Right cardiac atrium (tissue), 5 donors: ENCODE measurements around the gene CCDC85C. TPM values are rescaled to one million over a fixed set of nuclear protein-coding genes. Genes with fewer than 3 reads are reported as not detected.

Experiments
- ATAC-seq, 2 donors: fragments of 200-7000 bp; cut with Tn5 transposase; one replicate each; pipeline versions ENCODE4 v1.8.0 to v1.9.1; 2020; ENCODE audit warnings: moderate library complexity in 2 of 2, mild to moderate bottlenecking in 1 of 2
- DNase-seq, 3 donors: peaks; one replicate each; pipeline ENCODE4 v3.0.0-alpha.2; 2020
- H3K27ac ChIP-seq: one replicate; pipeline ENCODE4 v1.5.1; 2013; ENCODE audit warnings: mild to moderate bottlenecking, low read length, control low read depth, moderate library complexity
- H3K27me3 ChIP-seq: one replicate; pipeline ENCODE4 v1.6.1; 2013; ENCODE audit not compliant: control insufficient read depth, insufficient read depth
- H3K4me1 ChIP-seq: one replicate; pipeline ENCODE4 v1.6.1; 2013; ENCODE audit warnings: low read length; ENCODE audit not compliant: control insufficient read depth, insufficient read depth
- H3K4me3 ChIP-seq: one replicate; pipeline ENCODE4 v1.5.1; 2013; ENCODE audit warnings: low read length, control low read depth
- H3K9me3 ChIP-seq: one replicate; pipeline ENCODE4 v1.6.1; 2013; ENCODE audit warnings: low read length; ENCODE audit not compliant: control insufficient read depth
- WGBS: extraction: QIAGEN DNeasy Blood & Tissue Kit; methylation state at CpG from one replicate; pipeline ENCODE4 v1.1.7; 2013; 5-methylcytosine and 5-hydroxymethylcytosine counted together
- intact Hi-C, 4 donors: fragments of 100-400 bp; cut with DNase I; formaldehyde crosslinking; loops; one replicate each; pipeline versions ENCODE4 v1.11.0 to v1.14.0; 2022 to 2023
- polyA plus RNA-seq: library from polyadenylated mRNA; stranded (reverse); fragments of 200-250 nt; gene quantifications from one replicate; pipeline ENCODE4 v1.2.3, GENCODE V29; 2013
- total RNA-seq, 4 donors: library from RNA; stranded (reverse); fragmentation: NEBNext Ultra II Directional; extraction: Animal tissue kit (Norgen Biotek cat#: 25700); gene quantifications; one replicate each; pipeline ENCODE4 v1.2.1, GENCODE V29; 2021
- donor health status: healthy with polysubstance abuse.
- donor health status: DM: no; HTN: yes; CAD: no.
- donor health status: DM: no; HTN: no; CAD: no.
- donor health status: DM: no; HTN: yes; CAD: no; lungs with severe emphysema.
- donor health status: DM: yes; HTN: yes; CAD: no.

Gene CCDC85C
- total and polyA plus RNA-seq, 5 donors, result 21.0 to 31.5 (median 22.6) TPM

GRCh38 chr14:99576761-99577705 is 27.0 kb downstream of the CCDC85C start:
- Histone ChIP-seq H3K4me1 (peaks cover 28% of the 10 kb centered on the region), H3K27ac (peak overlapping the region; percentile 5), H3K27me3 (no peaks in the 10 kb centered on the region), H3K4me3 (no peak overlapping the region), H3K9me3 (no peaks in the 10 kb centered on the region)
- 75% methylated on average over 26 of the region's 26 CpGs for WGBS
- intact Hi-C loops, result no loop called here
- DNase-seq (no peak), ATAC-seq (no peak)

- Histone ChIP-seq H3K4me3 (no peak overlapping the region), H3K27me3 (no peaks in the 10 kb centered on the region), H3K4me1 (peaks cover 28% of the 10 kb centered on the region), H3K9me3 (no peaks in the 10 kb centered on the region), H3K27ac (peak overlapping the region; percentile 61)
- intact Hi-C loops, result no loop called here
- DNase-seq, result no peak
- WGBS, result 65% methylated on average over 5 of the region's 5 CpGs
- no peak for ATAC-seq
Measured at GRCh38 chr14:99576304-99576703, 27.7 kb downstream of the CCDC85C start.

GRCh38 chr14:99575043-99576023 is 28.7 kb downstream of the CCDC85C start:
- peaks cover 28% of the 10 kb centered on the region for H3K4me1 ChIP-seq
- peak in 1 of 3 donors; percentile 79 for DNase-seq
- ATAC-seq, result peak; percentile 3 to 12
- peak overlapping the region; percentile 61 for H3K27ac ChIP-seq
- H3K9me3 ChIP-seq, result no peaks in the 10 kb centered on the region
- intact Hi-C loops, result no loop called here
- H3K27me3 ChIP-seq, result no peaks in the 10 kb centered on the region
- 68% methylated on average over 22 of the region's 22 CpGs for WGBS
- H3K4me3 ChIP-seq, result no peak overlapping the region

- DNase-seq (peak; percentile 44 to 77 (median 76)), ATAC-seq (peak; percentile 58 to 59)
- H3K4me1 ChIP-seq, result peaks cover 23% of the 10 kb centered on the region
- H3K27me3 ChIP-seq, result no peaks in the 10 kb centered on the region
- intact Hi-C loops, result no loop called here
- WGBS, result 30% methylated on average over 11 of the region's 11 CpGs
- H3K9me3 ChIP-seq, result no peaks in the 10 kb centered on the region
- H3K4me3 ChIP-seq, result no peak overlapping the region
- peak overlapping the region; percentile 61 for H3K27ac ChIP-seq
Measured at GRCh38 chr14:99574099-99574880, 29.7 kb downstream of the CCDC85C start.

GRCh38 chr14:99573436-99574098 is 30.4 kb downstream of the CCDC85C start:
- Histone ChIP-seq H3K4me1 (peaks cover 30% of the 10 kb centered on the region), H3K4me3 (no peak overlapping the region), H3K9me3 (no peaks in the 10 kb centered on the region), H3K27ac (peak overlapping the region; percentile 61), H3K27me3 (no peaks in the 10 kb centered on the region)
- intact Hi-C loops, result no loop called here
- ATAC-seq (no peak), DNase-seq (no peak)
- 67% methylated on average over 15 of the region's 15 CpGs for WGBS

- no peak overlapping the region for H3K4me3 ChIP-seq
- no peaks in the 10 kb centered on the region for H3K27me3 ChIP-seq
- H3K27ac ChIP-seq, result no peak overlapping the region
- no peaks in the 10 kb centered on the region for H3K9me3 ChIP-seq
- H3K4me1 ChIP-seq, result peaks cover 31% of the 10 kb centered on the region
- intact Hi-C loops, result no loop called here
- ATAC-seq (no peak), DNase-seq (no peak)
- 73% methylated on average over 16 of the region's 16 CpGs for WGBS
Measured at GRCh38 chr14:99573000-99573330, 31.0 kb downstream of the CCDC85C start.

- peaks cover 31% of the 10 kb centered on the region for H3K4me1 ChIP-seq
- intact Hi-C loops, result no loop called here
Measured at GRCh38 chr14:99572173-99572999, 31.6 kb downstream of the CCDC85C start.

GRCh38 chr14:99571303-99571986 is 32.6 kb downstream of the CCDC85C start:
- H3K27ac ChIP-seq, result no peak overlapping the region
- peaks cover 30% of the 10 kb centered on the region for H3K4me1 ChIP-seq
- ATAC-seq (no peak), DNase-seq (peak in 1 of 3 donors; percentile 17)
- H3K9me3 ChIP-seq, result no peaks in the 10 kb centered on the region
- H3K27me3 ChIP-seq, result no peaks in the 10 kb centered on the region
- intact Hi-C loops, result no loop called here
- 73% methylated on average over 10 of the region's 10 CpGs for WGBS
- H3K4me3 ChIP-seq, result no peak overlapping the region

More at GRCh38 chr14:99572173-99572999, 31.6 kb downstream of the CCDC85C start:
- H3K4me3 ChIP-seq, result no peak overlapping the region
- peak in 1 of 3 donors; percentile 40 for DNase-seq
- no peaks in the 10 kb centered on the region for H3K9me3 ChIP-seq
- 65% methylated on average over 18 of the region's 18 CpGs for WGBS
- no peak for ATAC-seq
- H3K27ac ChIP-seq, result peak overlapping the region; percentile 15
- no peaks in the 10 kb centered on the region for H3K27me3 ChIP-seq
